Measurements from ENCODE around the gene PSAPL1. TPM values are rescaled to one million over a fixed set of nuclear protein-coding genes. Genes with fewer than 3 reads are reported as not detected.

PSAPL1 gene
- total and polyA plus RNA-seq, 2 of the 8 experiments (the other 6 are each of a cell fraction or from before 2014, with no cell fraction given) = 0.03 TPM; not detected in 1

- Histone ChIP-seq H3K9me3 (ENCODE audit: insufficient read depth in 2 of 2, low read depth in 1 of 2, low read length in 1 of 2) (0 out of 4 replicates have a peak, but pooled peaks cover 0 to 9% of the 10 kb centered on the region in 2 experiments), H2BK15ac (ENCODE audit: low read length) (no peak overlapping the region; the same call in 1 of the 2 replicates), H2BK20ac (ENCODE audit: low read length) (0 out of 2 replicates have a peak overlapping the region, but pooled peaks have one; percentile 21), H3K4me2 (ENCODE audit: insufficient read depth in 1 of 2, low read depth in 2 of 2, low read length in 2 of 2) (no peak overlapping the region), H3K23ac (ENCODE audit: insufficient read length) (no peak overlapping the region), H4K8ac (ENCODE audit: extremely low read depth, insufficient read depth, low read length) (peak overlapping the region; percentile 57; the same call in 1 of the 2 replicates), H3K79me2 (ENCODE audit: control insufficient read depth in 1 of 2, insufficient read depth in 2 of 2, low read length in 2 of 2) (no peaks in the 10 kb centered on the region), H3K4me1 (replicated peaks in 1 of 4; ENCODE audit: control insufficient read depth in 3 of 4, insufficient read depth in 4 of 4, low read length in 3 of 4) (peaks cover 0 to 10% (median under 1%) of the 10 kb centered on the region in 4 experiments; a peak in 3 of 7 replicates), H3K27me3 (replicated peaks in 1 of 4; ENCODE audit: control insufficient read depth in 3 of 4, extremely low read depth in 1 of 4, insufficient read depth in 3 of 4, low read length in 3 of 4) (no peaks in the 10 kb centered on the region; a peak in 1 of 7 replicates), H3K14ac (ENCODE audit: insufficient read length) (no peak overlapping the region), H2BK5ac (ENCODE audit: low read depth, low read length) (0 out of 2 replicates have a peak overlapping the region, but pooled peaks have one; percentile 18), H2AK5ac (ENCODE audit: low read depth, low read length) (no peak overlapping the region), H4K91ac (replicated peaks; ENCODE audit: insufficient read length, low read length) (no peak overlapping the region), H3K56ac (replicated peaks; ENCODE audit: insufficient read length, low read depth, low read length) (no peak overlapping the region), H3K23me2 (ENCODE audit: low read depth, low read length) (no peaks in the 10 kb centered on the region), H2BK120ac (replicated peaks; ENCODE audit: low read depth, low read length) (peak overlapping the region; percentile 39), H2BK12ac (ENCODE audit: low read depth, low read length) (peak overlapping the region; percentile 43; the same call in 1 of the 2 replicates), H3K18ac (ENCODE audit: extremely low read depth, low read length) (peak overlapping the region; percentile 13; the same call in 1 of the 2 replicates), H3K9ac (replicated peaks in 1 of 4; ENCODE audit: extremely low read depth in 1 of 4, low read depth in 3 of 4, low read length in 3 of 4) (no peak overlapping the region), H3K36me3 (ENCODE audit: control insufficient read depth in 2 of 4, insufficient read depth in 4 of 4, low read length in 3 of 4) (no peaks in the 10 kb centered on the region; a peak in 1 of 8 replicates), H3K4ac (replicated peaks; ENCODE audit: insufficient read length, low read depth, low read length) (no peak overlapping the region), H3K27ac (ENCODE audit: low read depth, low read length) (no peak overlapping the region; the same call in 1 of the 2 replicates), H4K20me1 (replicated peaks in 1 of 2; ENCODE audit: control insufficient read depth in 1 of 2, insufficient read depth in 2 of 2, low read length in 2 of 2) (no peaks in the 10 kb centered on the region), H4K5ac (ENCODE audit: insufficient read length, low read depth, low read length) (no peak overlapping the region), H3K4me3 (ENCODE audit: extremely low read depth in 1 of 4, insufficient read depth in 2 of 4, low read depth in 3 of 4, low read length in 4 of 4) (no peak overlapping the region; a peak in 1 of 8 replicates), H3K79me1 (ENCODE audit: low read depth, low read length) (no peaks in the 10 kb centered on the region), H2AFZ (ENCODE audit: low read length) (no peak overlapping the region; the same call in 1 of the 2 replicates)
- FAIRE-seq (no peak), DNase-seq (ENCODE audit: low read depth in 1 of 2, low spot score in 2 of 2) (no peak)
- POLR2A ChIA-PET (ENCODE audit: partially characterized antibody) = no interaction called here
- 83% methylated on average over 15 of the region's 15 CpGs; no CpG with 5 or more reads in 1 of the 2 experiments for WGBS, 2 experiments (ENCODE audit: extremely low coverage in 1 of 2, insufficient coverage in 1 of 2, insufficient read length in 1 of 2, insufficient replicate concordance in 2 of 2, low coverage in 1 of 2, low lambda C conversion rate in 2 of 2, missing lambda C conversion rate in 1 of 2)
- CTCF ChIA-PET (ENCODE audit: partially characterized antibody) = interaction anchor here (0.6 kb wide), 1 partner anchor 50 kb away, joined by 3 read pairs; no protein-coding TSS in a partner anchor
- TF ChIP-seq CREB1 (IDR thresholded peaks at IDR 0.05) = no peak
- no peak for TF ChIP-seq CHD2 (IDR thresholded peaks at IDR 0.05; ENCODE audit: low read length)
- TF ChIP-seq BRCA1 (IDR thresholded peaks at IDR 0.05; ENCODE audit: low read depth, low read length) = no peak
- no peak for TF ChIP-seq SIRT6 (IDR thresholded peaks at IDR 0.05; ENCODE audit: low read length)
- no peak for TF ChIP-seq PHF8 (conservative IDR thresholded peaks at IDR 0.05; ENCODE audit: low read depth, low read length)
- no peak for TF ChIP-seq EP300 (IDR thresholded peaks at IDR 0.05; ENCODE audit: borderline replicate concordance in 1 of 2, low read depth in 2 of 2, low read length in 2 of 2)
- TF ChIP-seq TEAD4 (IDR thresholded peaks at IDR 0.05; ENCODE audit: low read depth, low read length) = no peak
- TF ChIP-seq HDAC2 (IDR thresholded peaks at IDR 0.05; ENCODE audit: borderline replicate concordance in 1 of 2, low read depth in 2 of 2, low read length in 2 of 2) = no peak
- TF ChIP-seq NANOG (IDR thresholded peaks at IDR 0.05; ENCODE audit: insufficient read depth, low read depth, low read length, poor library complexity, severe bottlenecking) = no peak
- no peak for TF ChIP-seq TAF1 (IDR thresholded peaks at IDR 0.05; ENCODE audit: low read depth, low read length)
- no peak for TF ChIP-seq CHD1 (IDR thresholded peaks at IDR 0.05; ENCODE audit: low read depth, low read length)
- no peak for TF ChIP-seq KDM1A (IDR thresholded peaks at IDR 0.05; ENCODE audit: borderline replicate concordance, low read length)
- no peak for TF ChIP-seq POU5F1 (IDR thresholded peaks at IDR 0.05; ENCODE audit: low read depth, low read length)
Measured at GRCh38 chr4:7442574-7443162, 7.9 kb upstream of the PSAPL1 start.

All from H1 (cell line).